Mesothelial cell of epicardium (in vitro differentiated cells): ENCODE data around the gene TAAR5. TPM values are rescaled to one million over a fixed set of nuclear protein-coding genes. Genes with fewer than 3 reads are reported as not detected.
"Not testable (repeated sequence)": the region's sequence is repeated elsewhere in the genome, so short reads cannot be mapped to it uniquely, and the experiment has no call there.

ENCODE experiments used
- DNase-seq, 2 experiments: peaks; one replicate each; pipeline ENCODE4 v3.0.0; 2021; ENCODE audit warnings: low spot score in 2 of 2; ENCODE audit not compliant: unreplicated experiment in 2 of 2
- H3K27ac Mint-ChIP-seq: 2 replicates; pipeline ENCODE4 v1.8.0; 2021; ENCODE audit warnings: mixed read lengths
- H3K27me3 Mint-ChIP-seq: 2 replicates; pipeline ENCODE4 v1.8.0; 2021; ENCODE audit warnings: low read depth, mixed read lengths
- H3K36me3 Mint-ChIP-seq: 2 replicates; pipeline ENCODE4 v1.8.0; 2021; ENCODE audit warnings: mixed read lengths
- H3K4me1 Mint-ChIP-seq: 2 replicates; pipeline ENCODE4 v1.8.0; 2021; ENCODE audit warnings: mixed read lengths
- H3K4me3 Mint-ChIP-seq: 2 replicates; pipeline ENCODE4 v1.8.0; 2021; ENCODE audit warnings: mild to moderate bottlenecking, moderate library complexity, mixed read lengths
- H3K9me3 Mint-ChIP-seq: 2 replicates; pipeline ENCODE4 v1.8.0; 2021; ENCODE audit warnings: mixed read lengths
- total RNA-seq: library from RNA; stranded (reverse); gene quantifications from 3 replicates; pipeline ENCODE4 v1.2.1, GENCODE V29; 2021
- TF ChIP-seq, protein P1 (sequence below): fragments of 200-600 bp; sonication (generic); IDR thresholded peaks from one replicate; pipeline ENCODE4 v1.5.0; 2021; ENCODE audit warnings: antibody characterized with exemption; ENCODE audit not compliant: unreplicated experiment

TAAR5 gene
- total RNA-seq, 1 donor from 2014 or later = not detected

DNA sequence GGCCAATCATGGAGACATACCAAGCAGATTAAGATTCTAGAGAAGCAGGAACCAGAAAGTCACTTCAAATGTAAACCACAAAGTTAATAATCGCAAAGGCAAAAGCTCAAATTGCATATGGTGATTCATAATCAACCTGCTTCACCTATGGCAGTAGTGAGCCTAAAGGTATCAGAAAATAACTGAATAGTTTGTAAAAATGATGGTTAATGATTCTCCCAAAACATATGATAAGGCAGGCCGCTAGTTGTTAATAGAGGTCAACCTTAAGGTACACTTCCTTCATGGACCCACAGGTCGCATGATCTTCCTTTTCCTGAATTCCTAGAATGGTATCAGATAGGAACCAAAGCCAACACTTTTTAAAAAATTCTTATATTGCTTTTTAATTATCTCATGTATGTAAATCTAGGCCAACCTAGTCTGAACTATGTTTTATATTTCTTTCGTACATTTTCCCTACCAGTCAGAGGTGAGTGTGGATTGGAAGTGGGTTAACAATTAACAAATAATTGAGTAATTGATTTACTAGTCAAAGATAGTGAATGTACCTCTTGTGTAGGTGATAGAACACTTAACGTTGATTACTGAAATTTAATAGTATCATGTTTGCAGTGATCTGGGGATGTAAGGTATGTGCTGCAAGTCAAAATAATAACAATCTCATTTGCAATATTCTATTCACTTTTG lies 18.1 kb upstream of the TAAR5 start:
- no peak overlapping the region for H3K4me3 Mint-ChIP-seq
- no peak for DNase-seq
- TF ChIP-seq, protein P1, sequence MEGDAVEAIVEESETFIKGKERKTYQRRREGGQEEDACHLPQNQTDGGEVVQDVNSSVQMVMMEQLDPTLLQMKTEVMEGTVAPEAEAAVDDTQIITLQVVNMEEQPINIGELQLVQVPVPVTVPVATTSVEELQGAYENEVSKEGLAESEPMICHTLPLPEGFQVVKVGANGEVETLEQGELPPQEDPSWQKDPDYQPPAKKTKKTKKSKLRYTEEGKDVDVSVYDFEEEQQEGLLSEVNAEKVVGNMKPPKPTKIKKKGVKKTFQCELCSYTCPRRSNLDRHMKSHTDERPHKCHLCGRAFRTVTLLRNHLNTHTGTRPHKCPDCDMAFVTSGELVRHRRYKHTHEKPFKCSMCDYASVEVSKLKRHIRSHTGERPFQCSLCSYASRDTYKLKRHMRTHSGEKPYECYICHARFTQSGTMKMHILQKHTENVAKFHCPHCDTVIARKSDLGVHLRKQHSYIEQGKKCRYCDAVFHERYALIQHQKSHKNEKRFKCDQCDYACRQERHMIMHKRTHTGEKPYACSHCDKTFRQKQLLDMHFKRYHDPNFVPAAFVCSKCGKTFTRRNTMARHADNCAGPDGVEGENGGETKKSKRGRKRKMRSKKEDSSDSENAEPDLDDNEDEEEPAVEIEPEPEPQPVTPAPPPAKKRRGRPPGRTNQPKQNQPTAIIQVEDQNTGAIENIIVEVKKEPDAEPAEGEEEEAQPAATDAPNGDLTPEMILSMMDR = no peak
- H3K27me3 Mint-ChIP-seq = no peaks in the 10 kb centered on the region
- H3K36me3 Mint-ChIP-seq = no peaks in the 10 kb centered on the region
- H3K27ac Mint-ChIP-seq = no peak overlapping the region
- peaks cover 5% of the 10 kb centered on the region for H3K9me3 Mint-ChIP-seq
- H3K4me1 Mint-ChIP-seq = no peaks in the 10 kb centered on the region

DNA sequence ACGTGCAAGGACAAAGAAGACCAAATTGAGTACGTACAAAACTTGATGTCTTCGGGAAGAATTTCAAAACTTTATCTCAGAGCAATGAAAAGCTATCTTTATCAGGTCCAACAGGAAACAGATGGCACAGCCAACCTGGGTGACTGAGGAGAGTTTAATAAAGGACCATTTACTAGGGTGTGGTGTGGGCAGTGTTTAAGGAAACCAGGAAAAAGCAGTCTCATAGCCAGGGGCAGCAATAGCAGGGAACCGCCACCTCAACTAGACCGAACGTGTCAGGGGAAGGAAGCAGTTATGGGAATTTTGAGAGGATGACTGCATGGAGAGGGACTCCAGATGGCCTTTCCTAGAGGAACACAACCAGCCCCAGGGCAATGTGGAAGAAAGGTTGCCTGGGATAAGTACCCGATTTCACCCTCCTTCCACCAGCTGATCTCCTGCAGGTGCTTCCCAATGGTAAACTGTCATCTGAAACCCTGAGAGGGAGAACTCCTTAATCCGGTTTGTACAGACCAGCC lies 15.2 kb upstream of the TAAR5 start:
- Mint-ChIP-seq H3K27me3 (peaks cover 8% of the 10 kb centered on the region), H3K4me3 (no peak overlapping the region), H3K4me1 (no peaks in the 10 kb centered on the region), H3K36me3 (no peaks in the 10 kb centered on the region), H3K9me3 (peaks cover 5% of the 10 kb centered on the region), H3K27ac (no peak overlapping the region)
- TF ChIP-seq, protein P1 = no peak
- no peak for DNase-seq

DNA sequence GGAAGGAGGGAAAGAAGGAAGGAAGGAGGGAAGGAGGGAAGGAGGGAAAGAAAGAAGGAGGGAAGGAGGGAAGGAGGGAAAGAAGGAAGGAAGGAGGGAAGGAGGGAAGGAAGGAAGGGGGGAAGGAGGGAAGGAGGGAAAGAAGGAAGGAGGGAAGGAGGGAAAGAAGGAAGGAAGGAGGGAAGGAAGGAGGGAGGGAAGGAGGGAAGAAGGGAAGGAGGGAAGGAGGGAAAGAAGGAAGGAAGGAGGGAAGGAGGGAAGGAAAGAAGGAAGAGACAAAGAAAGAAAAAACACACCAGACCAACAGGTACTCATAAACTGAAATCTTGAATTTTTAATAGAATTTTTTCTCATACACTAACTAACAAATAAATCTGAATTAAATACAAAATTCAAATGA lies 11.4 kb upstream of the TAAR5 start:
- H3K4me1 Mint-ChIP-seq, H3K4me3 Mint-ChIP-seq, H3K27ac Mint-ChIP-seq, DNase-seq, H3K9me3 Mint-ChIP-seq, H3K36me3 Mint-ChIP-seq: not testable (repeated sequence)
- H3K27me3 Mint-ChIP-seq = peaks cover 11% of the 10 kb centered on the region

DNA sequence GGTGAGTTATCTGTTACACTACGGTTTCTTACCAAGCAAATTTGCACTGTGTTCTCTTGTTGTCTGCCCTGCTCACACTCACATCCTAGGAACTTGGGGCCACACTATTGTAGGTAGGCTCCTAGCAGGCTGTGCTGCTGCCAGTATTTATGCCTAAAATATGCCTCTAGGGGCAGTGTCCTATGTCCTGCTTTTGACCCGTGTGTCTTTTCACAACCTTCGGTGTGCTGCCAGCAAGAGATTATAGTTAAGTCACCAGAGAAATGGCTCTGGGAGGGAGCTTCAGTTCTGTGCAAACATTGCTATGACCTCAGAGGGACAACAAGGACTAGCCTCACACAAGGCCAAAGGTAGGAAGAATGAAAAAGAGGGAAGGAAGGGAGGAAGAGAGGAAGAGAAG lies 8.9 kb upstream of the TAAR5 start:
- no peaks in the 10 kb centered on the region for H3K9me3 Mint-ChIP-seq
- no peaks in the 10 kb centered on the region for H3K36me3 Mint-ChIP-seq
- TF ChIP-seq, protein P1 = no peak
- no peaks in the 10 kb centered on the region for H3K4me1 Mint-ChIP-seq
- H3K27ac Mint-ChIP-seq = no peak overlapping the region
- no peak overlapping the region for H3K4me3 Mint-ChIP-seq
- peaks cover 11% of the 10 kb centered on the region for H3K27me3 Mint-ChIP-seq
- DNase-seq = no peak

DNA sequence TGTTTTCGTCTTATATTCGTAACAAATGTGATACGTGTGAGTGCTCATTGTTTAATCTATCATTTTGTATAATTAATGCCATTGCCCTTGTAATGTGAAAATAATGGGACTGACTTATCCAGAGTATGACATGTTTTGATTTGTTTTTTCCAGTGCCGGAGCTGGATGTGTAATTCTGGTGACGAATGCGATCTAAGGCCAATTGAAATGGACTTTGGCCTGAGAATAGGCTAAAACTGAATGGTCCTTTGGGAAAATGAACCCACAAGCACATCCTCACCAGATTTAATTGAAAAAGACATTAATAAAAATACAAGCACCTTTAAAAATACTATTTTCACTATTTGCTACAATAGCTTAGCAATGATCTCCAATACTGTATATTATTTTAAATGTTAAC lies 6.7 kb upstream of the TAAR5 start:
- H3K36me3 Mint-ChIP-seq = no peaks in the 10 kb centered on the region
- no peaks in the 10 kb centered on the region for H3K9me3 Mint-ChIP-seq
- TF ChIP-seq, protein P1 = no peak

DNA sequence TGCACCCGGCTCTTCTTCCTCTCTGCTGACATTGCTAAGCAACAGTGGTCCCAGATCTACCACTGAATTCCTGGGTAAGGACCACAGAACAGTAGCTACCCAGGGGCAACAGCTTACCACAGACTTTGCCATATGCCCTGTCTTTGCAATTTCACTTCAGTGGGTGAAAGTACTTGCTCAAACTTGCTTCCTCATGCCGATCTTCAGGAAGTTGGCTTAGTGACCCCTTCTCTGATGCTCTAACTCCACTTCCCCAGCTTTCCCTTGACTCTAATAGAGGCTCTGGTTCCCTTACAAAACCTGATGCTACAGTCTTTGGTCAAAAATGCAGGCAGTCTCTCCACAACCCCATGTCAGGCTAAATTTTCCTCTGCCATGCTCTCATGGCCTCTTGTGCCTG lies 3.3 kb upstream of the TAAR5 start:
- no peaks in the 10 kb centered on the region for H3K4me1 Mint-ChIP-seq
- no peak overlapping the region for H3K27ac Mint-ChIP-seq
- peaks cover 12% of the 10 kb centered on the region for H3K27me3 Mint-ChIP-seq
- no peaks in the 10 kb centered on the region for H3K9me3 Mint-ChIP-seq
- no peak overlapping the region for H3K4me3 Mint-ChIP-seq
- DNase-seq = no peak
- no peaks in the 10 kb centered on the region for H3K36me3 Mint-ChIP-seq
- TF ChIP-seq, protein P1 = no peak

More for the DNA sequence above, 6.7 kb upstream of the TAAR5 start:
- no peak for DNase-seq
- H3K4me1 Mint-ChIP-seq = no peaks in the 10 kb centered on the region
- H3K27me3 Mint-ChIP-seq = peaks cover 12% of the 10 kb centered on the region
- H3K27ac Mint-ChIP-seq = no peak overlapping the region
- no peak overlapping the region for H3K4me3 Mint-ChIP-seq
